HCT116 (cell line): ENCODE results near the gene SPATA21. TPM values are rescaled to one million over a fixed set of nuclear protein-coding genes. Genes with fewer than 3 reads are reported as not detected.

Experiments
- ATAC-seq: fragments of 200-7000 bp; cut with Tn5 transposase; 2 replicates; pipeline ENCODE4 v1.9.1; 2020; ENCODE audit warnings: mild to moderate bottlenecking, moderate library complexity
- BruUV-seq: library from RNA; stranded (reverse); fragments of 400-500 nt; replicated peaks from 2 replicates; lab custom pipeline; 2021; lab: Mats Ljungman, UMichigan
- CTCF ChIA-PET: fragments of 300-600 bp; sonication (Branson Sonifier 250); formaldehyde crosslinking; loops from one replicate; lab custom pipeline; 2021; ENCODE audit warnings: antibody characterized with exemption; lab: Charles Lee
- POLR2A ChIA-PET: fragments of 300-600, 350-600 bp; sonication (Branson Sonifier 250); formaldehyde crosslinking; loops from one replicate; lab custom pipeline; 2021; ENCODE audit warnings: antibody characterized with exemption; lab: Charles Lee
- RAD21 ChIA-PET, 2 experiments: fragments of 300-600 bp; sonication (Branson Sonifier 250); formaldehyde crosslinking; loops; one replicate each; lab custom pipeline; 2023; ENCODE audit warnings: low total read pairs in 2 of 2; ENCODE audit not compliant: uncharacterized antibody in 2 of 2, unreplicated experiment in 2 of 2, low non-redundant PET in 1 of 2; lab: Charles Lee
- DNase-seq: peaks from one replicate; pipeline ENCODE4 v3.0.0-alpha.2; 2010; ENCODE audit warnings: low read depth, low spot score
- H2AFZ ChIP-seq: fragments of 200-600 bp; shearing (Covaris generic), sonication (generic); 2 replicates; pipeline ENCODE4 v1.6.1; 2017; ENCODE audit warnings: low read depth, mixed run types, mixed read lengths, antibody characterized with exemption, low read length; ENCODE audit not compliant: poor library complexity, severe bottlenecking
- H3K27ac ChIP-seq: 2 replicates; pipeline ENCODE4 v1.5.1; 2012; ENCODE audit warnings: low read depth, low read length
- H3K27me3 ChIP-seq: fragments of 200-600 bp; sonication (generic); 2 replicates; pipeline ENCODE4 v1.6.1; 2016; ENCODE audit warnings: mixed run types, low read length, mixed read lengths; ENCODE audit not compliant: insufficient read depth
- H3K36me3 ChIP-seq, 2 experiments: fragments of 200-500 bp in 1 of 2; fragments of 200-600 bp in 1 of 2; sonication (Bioruptor generic) in 1 of 2; sonication (generic) in 1 of 2; 2 replicates each; pipeline versions ENCODE4 v1.5.1 to v1.6.1; 2014 to 2016; ENCODE audit warnings: low read length in 2 of 2, inconsistent platforms in 1 of 2, mixed read lengths in 1 of 2, mixed run types in 1 of 2; ENCODE audit not compliant: insufficient read depth in 2 of 2, control insufficient read depth in 1 of 2
- H3K4me1 ChIP-seq, 2 experiments: fragments of 200-600 bp in 1 of 2; sonication (generic) in 1 of 2; 2 replicates each; pipeline versions ENCODE4 v1.5.1 to v1.6.1; 2012 to 2017; ENCODE audit warnings: low read length in 2 of 2, inconsistent platforms in 1 of 2, mild to moderate bottlenecking in 1 of 2, mixed read lengths in 1 of 2, mixed run types in 1 of 2, moderate library complexity in 1 of 2; ENCODE audit not compliant: insufficient read depth in 2 of 2, control insufficient read depth in 1 of 2
- H3K4me2 ChIP-seq: fragments of 200-600 bp; sonication (generic); 2 replicates; pipeline ENCODE4 v1.6.1; 2017; ENCODE audit warnings: mixed run types, low read length, mixed read lengths
- H3K4me3 ChIP-seq, 2 experiments: fragments of 200-600 bp in 1 of 2; sonication (generic) in 1 of 2; replicated peaks in 1 of 2; 2 replicates each; pipeline ENCODE4 v1.5.1; 2011 to 2016; ENCODE audit warnings: low read length in 2 of 2, control low read depth in 1 of 2, low read depth in 1 of 2, mild to moderate bottlenecking in 1 of 2, mixed read lengths in 1 of 2, mixed run types in 1 of 2
- H3K79me2 ChIP-seq: fragments of 200-600 bp; sonication (generic); 2 replicates; pipeline ENCODE4 v1.6.1; 2017; ENCODE audit warnings: mild to moderate bottlenecking, mixed run types, low read length, moderate library complexity, mixed read lengths; ENCODE audit not compliant: insufficient read depth
- H3K9ac ChIP-seq: fragments of 200-600 bp; sonication (generic); 2 replicates; pipeline ENCODE4 v1.6.1; 2016; ENCODE audit warnings: low read length, mixed read lengths
- H3K9me2 ChIP-seq: fragments of 200-600 bp; sonication (generic), shearing (Covaris generic); 2 replicates; pipeline ENCODE4 v1.6.1; 2017; ENCODE audit warnings: mixed run types, mild to moderate bottlenecking, moderate library complexity; ENCODE audit not compliant: insufficient read depth
- H3K9me3 ChIP-seq, 2 experiments: fragments of 200-500 bp in 1 of 2; fragments of 200-600 bp in 1 of 2; sonication (Bioruptor generic) in 1 of 2; sonication (generic) in 1 of 2; 2 replicates each; pipeline ENCODE4 v1.6.1; 2014 to 2017; ENCODE audit warnings: low read length in 2 of 2, mixed read lengths in 2 of 2, inconsistent platforms in 1 of 2, low read depth in 1 of 2, mild to moderate bottlenecking in 1 of 2, mixed run types in 1 of 2, moderate library complexity in 1 of 2; ENCODE audit not compliant: control insufficient read depth in 1 of 2, insufficient read depth in 1 of 2
- H4K20me1 ChIP-seq: fragments of 200-600 bp; sonication (generic), shearing (Covaris generic); 2 replicates; pipeline ENCODE4 v1.6.1; 2017; ENCODE audit warnings: mixed run types, mild to moderate bottlenecking, moderate library complexity; ENCODE audit not compliant: insufficient read depth
- CBX3 ChIP-seq: IDR thresholded peaks from 2 replicates; pipeline ENCODE4 v1.6.1; 2012; ENCODE audit warnings: low read depth
- CEBPB ChIP-seq: IDR thresholded peaks from 2 replicates; pipeline ENCODE4 v1.6.1; 2012; ENCODE audit warnings: low read depth
- EGR1 ChIP-seq: IDR thresholded peaks from 2 replicates; pipeline ENCODE4 v1.6.1; 2012; ENCODE audit warnings: low read depth
- ELF1 ChIP-seq: IDR thresholded peaks from 2 replicates; pipeline ENCODE4 v1.6.1; 2012; ENCODE audit warnings: low read depth, borderline replicate concordance
- EZH2 ChIP-seq: fragments of 200-600 bp; sonication (generic); IDR thresholded peaks from 2 replicates; pipeline ENCODE4 v1.6.1; 2017; ENCODE audit warnings: antibody characterized with exemption, mixed run types
- FOSL1 ChIP-seq: IDR thresholded peaks from 2 replicates; pipeline ENCODE4 v1.6.1; 2012; ENCODE audit warnings: low read depth
- POLR2A ChIP-seq: IDR thresholded peaks from 2 replicates; pipeline ENCODE4 v1.7.0; 2011; ENCODE audit warnings: borderline replicate concordance; ENCODE audit not compliant: insufficient read depth, insufficient read length; ENCODE audit errors: extremely low read depth
- POLR2AphosphoS5 ChIP-seq: IDR thresholded peaks from 2 replicates; pipeline ENCODE4 v1.6.1; 2011; ENCODE audit warnings: mild to moderate bottlenecking, low read depth, low read length, moderate library complexity
- SIN3A ChIP-seq: IDR thresholded peaks from 2 replicates; pipeline ENCODE4 v1.6.1; 2012; ENCODE audit warnings: low read depth
- SP1 ChIP-seq: IDR thresholded peaks from 2 replicates; pipeline ENCODE4 v1.6.1; 2012; ENCODE audit warnings: low read depth
- SRF ChIP-seq: IDR thresholded peaks from 2 replicates; pipeline ENCODE4 v1.6.1; 2012; ENCODE audit warnings: low read depth
- TCF7L2 ChIP-seq: IDR thresholded peaks from 2 replicates; pipeline ENCODE4 v1.7.0; 2011; ENCODE audit warnings: borderline replicate concordance, inconsistent platforms; ENCODE audit not compliant: insufficient read depth, insufficient read length; ENCODE audit errors: extremely low read depth
- YY1 ChIP-seq: IDR thresholded peaks from 2 replicates; pipeline ENCODE4 v1.6.1; 2011; ENCODE audit warnings: low read length, low read depth, moderate library complexity, mild to moderate bottlenecking; ENCODE audit not compliant: insufficient replicate concordance; ENCODE audit errors: extremely low read depth
- ZFX ChIP-seq: fragments of 450-650 bp; IDR thresholded peaks from 2 replicates; pipeline ENCODE4 v1.6.1; 2017
- ZNF274 ChIP-seq: fragments of 200-500 bp; sonication (Bioruptor generic); IDR thresholded peaks from 2 replicates; pipeline ENCODE4 v1.6.1; 2014; ENCODE audit warnings: mild to moderate bottlenecking, low read depth, low read length, inconsistent platforms
- intact Hi-C: fragments of 100-400 bp; cut with micrococcal nuclease; formaldehyde crosslinking; loops from 2 replicates; pipeline ENCODE4 v1.10.0; 2022
- total RNA-seq: library from RNA; stranded (reverse); gene quantifications from one replicate; pipeline ENCODE4 v1.2.1, GENCODE V29; 2021; ENCODE audit not compliant: unreplicated experiment
- TF ChIP-seq, protein P1 (sequence below): IDR thresholded peaks from 2 replicates; pipeline ENCODE4 v1.6.1; 2012
- TF ChIP-seq, protein P2 (sequence below), 3 experiments: fragments of 200-600 bp in 1 of 3; sonication (generic) in 1 of 3; IDR thresholded peaks in 2 of 3; conservative IDR thresholded peaks in 1 of 3; 2 replicates each; pipeline ENCODE4 v1.5.1; 2012 to 2017; ENCODE audit warnings: low read depth in 2 of 3, low read length in 2 of 3, antibody characterized with exemption in 1 of 3, borderline replicate concordance in 1 of 3, control low read depth in 1 of 3, mild to moderate bottlenecking in 1 of 3, mixed read lengths in 1 of 3, mixed run types in 1 of 3, moderate library complexity in 1 of 3; ENCODE audit not compliant: insufficient read depth in 1 of 3

Gene SPATA21
- total RNA-seq, 1 experiment from 2014 or later, result not detected

DNA sequence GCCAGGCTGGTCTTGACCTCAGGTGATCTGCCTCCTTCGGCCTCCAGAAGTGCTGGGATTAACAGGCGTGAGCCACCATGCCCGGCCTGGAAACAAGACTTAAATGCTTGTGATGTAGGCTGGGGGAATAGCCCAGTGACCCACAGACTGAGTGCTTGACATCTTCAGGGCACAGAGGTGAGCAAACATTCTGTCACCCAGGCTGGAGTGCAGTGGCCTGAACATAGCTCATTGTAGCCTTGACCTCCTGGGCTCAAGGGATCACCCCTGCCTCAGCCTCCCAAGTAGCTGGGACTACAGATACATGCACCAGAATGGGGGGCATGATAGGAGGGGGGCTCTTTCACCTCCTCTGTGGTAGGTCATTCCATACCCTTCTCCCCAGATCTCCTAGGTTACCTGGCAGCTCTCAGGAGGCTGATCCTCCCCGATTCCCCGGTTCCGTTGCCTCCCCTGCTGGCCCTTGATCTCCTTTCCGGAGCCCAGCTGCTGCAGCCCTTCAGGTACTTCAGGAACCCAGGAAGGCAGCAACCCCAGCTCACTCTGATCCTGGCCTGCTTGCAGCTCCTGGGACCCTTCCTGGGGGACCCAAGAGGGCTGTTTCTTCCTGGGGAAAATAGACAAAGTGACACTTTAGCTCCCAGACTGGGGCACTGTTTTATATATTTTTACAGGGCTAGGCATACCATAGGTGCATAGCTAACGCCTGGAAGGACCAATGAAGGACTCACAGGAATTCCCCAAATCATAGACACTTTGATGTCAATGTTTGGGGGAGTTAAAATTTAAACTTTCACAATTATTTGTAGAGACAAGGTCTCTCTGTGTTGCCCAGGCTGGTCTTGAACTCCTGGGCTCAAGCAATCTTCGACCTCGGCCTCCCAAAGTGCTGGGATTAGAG, 11.8 kb downstream of the SPATA21 start:
- ATAC-seq, result no peak
- Histone ChIP-seq H3K4me1 (peaks cover 0 to 6% of the 10 kb centered on the region in 2 experiments; a peak in 2 of 4 replicates), H3K9ac (no peak overlapping the region), H3K79me2 (no peaks in the 10 kb centered on the region), H4K20me1 (no peaks in the 10 kb centered on the region), H3K27me3 (no peaks in the 10 kb centered on the region), H3K9me2 (no peaks in the 10 kb centered on the region), H3K4me3 (no peak overlapping the region), H3K9me3 (no peaks in the 10 kb centered on the region), H2AFZ (no peak overlapping the region), H3K27ac (no peak overlapping the region), H3K36me3 (no peaks in the 10 kb centered on the region), H3K4me2 (no peak overlapping the region)
- no peak for DNase-seq
- intact Hi-C loops, result no loop called here
- BruUV-seq, result no TSS peak
- POLR2A ChIA-PET, result no interaction called here
- RAD21 ChIA-PET, result interaction anchor here in 1 of 2 experiments (0.5 kb wide), 1 partner anchor 9 kb away, joined by 3 read pairs; no protein-coding TSS in a partner anchor
- CTCF ChIA-PET, result interaction anchor here (2.4 kb wide), 1 partner anchor 15 kb away, joined by 7 read pairs; the partner anchor contains the start of gene NECAP2
- TF ChIP-seq TCF7L2, result no peak
- no peak for TF ChIP-seq CBX3
- TF ChIP-seq ZFX, result no peak
- TF ChIP-seq SP1, result no peak
- no peak for TF ChIP-seq ELF1
- TF ChIP-seq POLR2AphosphoS5, result no peak

DNA sequence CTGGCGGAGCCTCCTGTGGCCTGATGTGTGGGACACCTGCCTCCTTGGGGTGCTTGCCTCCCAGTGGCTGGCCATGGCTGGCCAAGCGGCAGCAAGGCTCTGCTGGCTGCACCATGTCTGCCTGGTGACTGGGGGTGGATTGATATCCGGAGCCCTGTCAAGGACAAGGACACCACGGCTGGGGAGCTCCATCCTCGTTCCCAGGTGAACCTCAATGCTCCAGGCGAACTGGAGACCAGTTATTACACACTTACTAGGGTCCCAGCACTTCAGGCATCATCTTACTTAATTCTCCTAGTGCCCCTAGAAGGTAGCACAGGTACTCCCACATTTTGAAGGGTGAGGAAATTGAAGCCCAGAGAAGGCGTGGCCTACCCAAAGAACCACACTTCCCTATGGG, 15.2 kb downstream of the SPATA21 start:
- no peaks in the 10 kb centered on the region for H3K9me3 ChIP-seq
- no peak overlapping the region for H3K4me2 ChIP-seq
- CTCF ChIA-PET, result no interaction called here
- no peak overlapping the region for H3K9ac ChIP-seq
- H4K20me1 ChIP-seq, result no peaks in the 10 kb centered on the region
- no peaks in the 10 kb centered on the region for H3K9me2 ChIP-seq
- no peak overlapping the region for H3K4me3 ChIP-seq
- TF ChIP-seq, protein P1, sequence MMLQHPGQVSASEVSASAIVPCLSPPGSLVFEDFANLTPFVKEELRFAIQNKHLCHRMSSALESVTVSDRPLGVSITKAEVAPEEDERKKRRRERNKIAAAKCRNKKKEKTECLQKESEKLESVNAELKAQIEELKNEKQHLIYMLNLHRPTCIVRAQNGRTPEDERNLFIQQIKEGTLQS, result no peak
- no peak for TF ChIP-seq ZFX
- TF ChIP-seq FOSL1, result no peak
- no peak for TF ChIP-seq POLR2A
- TF ChIP-seq EGR1, result no peak
- TF ChIP-seq POLR2AphosphoS5, result no peak
- TF ChIP-seq ELF1, result no peak
- TF ChIP-seq, protein P2, sequence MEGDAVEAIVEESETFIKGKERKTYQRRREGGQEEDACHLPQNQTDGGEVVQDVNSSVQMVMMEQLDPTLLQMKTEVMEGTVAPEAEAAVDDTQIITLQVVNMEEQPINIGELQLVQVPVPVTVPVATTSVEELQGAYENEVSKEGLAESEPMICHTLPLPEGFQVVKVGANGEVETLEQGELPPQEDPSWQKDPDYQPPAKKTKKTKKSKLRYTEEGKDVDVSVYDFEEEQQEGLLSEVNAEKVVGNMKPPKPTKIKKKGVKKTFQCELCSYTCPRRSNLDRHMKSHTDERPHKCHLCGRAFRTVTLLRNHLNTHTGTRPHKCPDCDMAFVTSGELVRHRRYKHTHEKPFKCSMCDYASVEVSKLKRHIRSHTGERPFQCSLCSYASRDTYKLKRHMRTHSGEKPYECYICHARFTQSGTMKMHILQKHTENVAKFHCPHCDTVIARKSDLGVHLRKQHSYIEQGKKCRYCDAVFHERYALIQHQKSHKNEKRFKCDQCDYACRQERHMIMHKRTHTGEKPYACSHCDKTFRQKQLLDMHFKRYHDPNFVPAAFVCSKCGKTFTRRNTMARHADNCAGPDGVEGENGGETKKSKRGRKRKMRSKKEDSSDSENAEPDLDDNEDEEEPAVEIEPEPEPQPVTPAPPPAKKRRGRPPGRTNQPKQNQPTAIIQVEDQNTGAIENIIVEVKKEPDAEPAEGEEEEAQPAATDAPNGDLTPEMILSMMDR (IDR thresholded peaks at IDR 0.05 in 2 of 3, conservative IDR thresholded peaks at IDR 0.05 in 1 of 3; ENCODE audit: borderline replicate concordance in 1 of 3, insufficient read depth in 1 of 3, low read depth in 2 of 3, low read length in 2 of 3), result no peak
- TF ChIP-seq CEBPB, result no peak
- no peak for TF ChIP-seq SP1
- TF ChIP-seq TCF7L2, result no peak
- TF ChIP-seq CBX3, result no peak
- no peak for TF ChIP-seq EZH2
- no peak for TF ChIP-seq ZNF274
- no peak for TF ChIP-seq SIN3A
- TF ChIP-seq YY1, result no peak
- no peak for TF ChIP-seq SRF
- H3K4me1 ChIP-seq, result peaks cover 0 to 15% of the 10 kb centered on the region in 2 experiments; a peak in 2 of 4 replicates
- no peaks in the 10 kb centered on the region for H3K79me2 ChIP-seq
- POLR2A ChIA-PET, result no interaction called here
- RAD21 ChIA-PET, result no interaction called here
- DNase-seq (no peak), ATAC-seq (no peak)
- intact Hi-C loops, result no loop called here
- no TSS peak for BruUV-seq
- no peak overlapping the region for H3K27ac ChIP-seq
- H3K36me3 ChIP-seq, result no peaks in the 10 kb centered on the region
- H2AFZ ChIP-seq, result no peak overlapping the region
- H3K27me3 ChIP-seq, result no peaks in the 10 kb centered on the region
